HL-60 (cell line): ENCODE measurements around the gene SLC5A5.

Experiments
- DNase-seq, 2 experiments: peaks; one replicate each; pipeline ENCODE4 v3.0.0-alpha.2; 2010 to 2020; ENCODE audit warnings: low read depth in 1 of 2, low spot score in 1 of 2
- H3K27ac ChIP-seq: fragments of 250-450 bp; sonication (Bioruptor Pico); replicated peaks from 2 replicates; pipeline ENCODE4 v1.5.1; 2020; ENCODE audit warnings: mild to moderate bottlenecking, moderate library complexity
- H3K27me3 ChIP-seq: fragments of 250-450 bp; sonication (Bioruptor Pico); 2 replicates; pipeline ENCODE4 v1.5.1; 2021; ENCODE audit warnings: mild to moderate bottlenecking, moderate library complexity; ENCODE audit not compliant: insufficient read depth, poor library complexity, severe bottlenecking
- H3K4me3 ChIP-seq: replicated peaks from 2 replicates; pipeline ENCODE4 v1.5.1; 2011; ENCODE audit warnings: mild to moderate bottlenecking, control low read depth, low read length; ENCODE audit not compliant: insufficient read depth
- GABPA ChIP-seq: IDR thresholded peaks from 2 replicates; pipeline ENCODE4 v1.6.1; 2012; ENCODE audit warnings: low read depth
- POLR2AphosphoS5 ChIP-seq: IDR thresholded peaks from 2 replicates; pipeline ENCODE4 v1.6.1; 2012; ENCODE audit warnings: low read depth
- SPI1 ChIP-seq: IDR thresholded peaks from 2 replicates; pipeline ENCODE4 v1.6.1; 2012; ENCODE audit warnings: low read depth, mild to moderate bottlenecking, borderline replicate concordance
- TF ChIP-seq, protein P1 (sequence below): IDR thresholded peaks from one replicate; pipeline ENCODE4 v1.5.1; 2011; ENCODE audit warnings: low read length, control low read depth, inconsistent platforms; ENCODE audit not compliant: insufficient read depth
- TF ChIP-seq, protein P2 (sequence below): IDR thresholded peaks from 2 replicates; pipeline ENCODE4 v1.6.1; 2012; ENCODE audit warnings: low read depth; ENCODE audit not compliant: insufficient replicate concordance

The SLC5A5 gene

DNA sequence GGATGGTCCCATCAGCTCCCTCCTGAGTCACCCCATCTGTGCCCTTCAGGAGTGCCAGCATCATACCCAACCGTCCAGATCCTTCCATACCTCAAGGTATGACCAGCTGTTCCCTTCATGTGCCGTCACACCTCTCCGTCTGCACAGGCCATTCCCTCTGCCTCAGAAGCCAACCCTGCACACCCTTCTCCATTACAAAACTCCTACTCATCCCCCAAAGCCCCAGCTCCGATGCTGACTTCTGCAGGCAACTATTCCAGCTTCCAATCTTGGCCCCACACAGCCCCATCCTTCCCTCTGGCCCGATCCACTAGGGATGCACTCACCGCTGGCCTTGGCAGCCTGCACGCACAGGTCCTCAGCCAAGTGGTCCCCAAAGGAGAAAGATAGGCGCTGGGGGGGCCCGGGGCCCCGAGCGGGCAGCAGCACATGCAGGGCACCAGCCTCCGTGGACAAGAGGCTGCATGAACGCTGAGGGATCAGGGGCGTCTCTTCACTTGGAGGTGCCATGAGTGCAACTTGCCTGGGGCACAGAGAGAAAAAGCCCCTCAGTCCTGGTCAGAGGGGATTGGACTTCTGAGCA is 27.7 kb upstream of the SLC5A5 start:
- TF ChIP-seq SPI1: no peak
- no peak for TF ChIP-seq GABPA
- TF ChIP-seq, protein P1, sequence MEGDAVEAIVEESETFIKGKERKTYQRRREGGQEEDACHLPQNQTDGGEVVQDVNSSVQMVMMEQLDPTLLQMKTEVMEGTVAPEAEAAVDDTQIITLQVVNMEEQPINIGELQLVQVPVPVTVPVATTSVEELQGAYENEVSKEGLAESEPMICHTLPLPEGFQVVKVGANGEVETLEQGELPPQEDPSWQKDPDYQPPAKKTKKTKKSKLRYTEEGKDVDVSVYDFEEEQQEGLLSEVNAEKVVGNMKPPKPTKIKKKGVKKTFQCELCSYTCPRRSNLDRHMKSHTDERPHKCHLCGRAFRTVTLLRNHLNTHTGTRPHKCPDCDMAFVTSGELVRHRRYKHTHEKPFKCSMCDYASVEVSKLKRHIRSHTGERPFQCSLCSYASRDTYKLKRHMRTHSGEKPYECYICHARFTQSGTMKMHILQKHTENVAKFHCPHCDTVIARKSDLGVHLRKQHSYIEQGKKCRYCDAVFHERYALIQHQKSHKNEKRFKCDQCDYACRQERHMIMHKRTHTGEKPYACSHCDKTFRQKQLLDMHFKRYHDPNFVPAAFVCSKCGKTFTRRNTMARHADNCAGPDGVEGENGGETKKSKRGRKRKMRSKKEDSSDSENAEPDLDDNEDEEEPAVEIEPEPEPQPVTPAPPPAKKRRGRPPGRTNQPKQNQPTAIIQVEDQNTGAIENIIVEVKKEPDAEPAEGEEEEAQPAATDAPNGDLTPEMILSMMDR: no peak
- TF ChIP-seq, protein P2, sequence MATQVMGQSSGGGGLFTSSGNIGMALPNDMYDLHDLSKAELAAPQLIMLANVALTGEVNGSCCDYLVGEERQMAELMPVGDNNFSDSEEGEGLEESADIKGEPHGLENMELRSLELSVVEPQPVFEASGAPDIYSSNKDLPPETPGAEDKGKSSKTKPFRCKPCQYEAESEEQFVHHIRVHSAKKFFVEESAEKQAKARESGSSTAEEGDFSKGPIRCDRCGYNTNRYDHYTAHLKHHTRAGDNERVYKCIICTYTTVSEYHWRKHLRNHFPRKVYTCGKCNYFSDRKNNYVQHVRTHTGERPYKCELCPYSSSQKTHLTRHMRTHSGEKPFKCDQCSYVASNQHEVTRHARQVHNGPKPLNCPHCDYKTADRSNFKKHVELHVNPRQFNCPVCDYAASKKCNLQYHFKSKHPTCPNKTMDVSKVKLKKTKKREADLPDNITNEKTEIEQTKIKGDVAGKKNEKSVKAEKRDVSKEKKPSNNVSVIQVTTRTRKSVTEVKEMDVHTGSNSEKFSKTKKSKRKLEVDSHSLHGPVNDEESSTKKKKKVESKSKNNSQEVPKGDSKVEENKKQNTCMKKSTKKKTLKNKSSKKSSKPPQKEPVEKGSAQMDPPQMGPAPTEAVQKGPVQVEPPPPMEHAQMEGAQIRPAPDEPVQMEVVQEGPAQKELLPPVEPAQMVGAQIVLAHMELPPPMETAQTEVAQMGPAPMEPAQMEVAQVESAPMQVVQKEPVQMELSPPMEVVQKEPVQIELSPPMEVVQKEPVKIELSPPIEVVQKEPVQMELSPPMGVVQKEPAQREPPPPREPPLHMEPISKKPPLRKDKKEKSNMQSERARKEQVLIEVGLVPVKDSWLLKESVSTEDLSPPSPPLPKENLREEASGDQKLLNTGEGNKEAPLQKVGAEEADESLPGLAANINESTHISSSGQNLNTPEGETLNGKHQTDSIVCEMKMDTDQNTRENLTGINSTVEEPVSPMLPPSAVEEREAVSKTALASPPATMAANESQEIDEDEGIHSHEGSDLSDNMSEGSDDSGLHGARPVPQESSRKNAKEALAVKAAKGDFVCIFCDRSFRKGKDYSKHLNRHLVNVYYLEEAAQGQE: no peak
- no peak for TF ChIP-seq POLR2AphosphoS5
- Histone ChIP-seq H3K27ac (no peak overlapping the region), H3K27me3 (no peaks in the 10 kb centered on the region), H3K4me3 (no peak overlapping the region)
- DNase-seq: no peak

DNA sequence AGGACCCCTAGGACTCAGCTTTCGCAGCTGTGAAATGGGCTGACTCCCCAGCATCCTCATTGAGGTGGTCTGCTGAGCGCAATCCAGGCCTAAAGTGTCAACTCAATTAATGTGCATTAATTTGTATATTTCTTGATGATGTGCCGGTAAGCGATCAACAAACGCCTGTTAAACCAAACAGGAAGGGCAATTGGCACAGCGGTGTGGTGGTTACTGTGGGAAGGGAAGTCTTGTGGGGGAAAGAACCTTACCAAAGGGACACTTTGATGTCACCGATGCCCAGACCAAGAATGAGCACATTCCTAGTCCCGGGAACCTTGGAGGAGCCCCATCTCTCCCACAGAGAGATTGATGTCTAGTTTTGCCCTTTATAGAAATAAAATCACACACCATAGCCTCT is 25.6 kb upstream of the SLC5A5 start:
- H3K4me3 ChIP-seq: no peak overlapping the region
- DNase-seq: no peak
- TF ChIP-seq GABPA (no peak), POLR2AphosphoS5 (no peak), SPI1 (no peak)
- TF ChIP-seq, protein P1: no peak
- TF ChIP-seq, protein P2: no peak
- H3K27me3 ChIP-seq: no peaks in the 10 kb centered on the region
- H3K27ac ChIP-seq: no peak overlapping the region

DNA sequence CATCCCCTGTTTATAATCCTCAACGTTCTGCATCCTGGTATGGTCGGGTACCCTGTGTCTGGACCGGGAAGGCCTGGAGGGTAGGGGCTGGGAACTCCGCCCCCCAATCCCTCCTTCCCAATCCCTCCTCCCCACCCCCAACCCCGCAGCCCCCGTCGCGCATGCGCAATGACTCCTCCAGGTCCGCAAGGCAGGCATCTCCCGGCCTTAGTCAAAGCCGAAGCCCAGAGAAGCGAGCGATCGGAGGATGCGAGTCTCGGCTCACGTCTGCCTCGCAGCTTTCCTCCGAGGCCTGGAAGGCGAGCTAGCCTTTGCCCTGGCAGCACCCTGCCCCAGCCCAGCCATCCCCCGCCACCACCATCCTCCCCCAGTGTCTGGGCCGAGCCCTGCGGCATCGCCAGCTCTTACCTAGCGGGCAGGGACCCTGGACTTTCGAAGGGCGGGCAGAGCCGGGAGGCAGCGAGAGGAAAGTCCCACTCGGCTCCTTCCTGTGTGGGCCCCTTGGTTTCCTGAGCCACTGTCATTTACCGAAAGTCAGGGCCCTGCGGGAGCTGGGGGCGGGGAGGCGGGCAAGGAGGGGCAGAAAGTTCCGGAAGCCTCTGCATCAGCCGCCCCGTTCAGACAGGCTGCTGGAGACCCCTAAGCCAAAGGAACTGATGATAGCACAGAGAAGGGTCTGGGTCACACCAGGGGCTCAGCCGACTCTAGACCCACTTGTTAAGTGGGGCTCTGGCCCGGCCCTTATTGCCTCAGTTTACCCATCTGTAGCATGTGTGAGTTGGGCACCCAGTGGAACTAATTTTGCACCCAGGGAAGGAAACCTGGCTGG is 24.0 kb upstream of the SLC5A5 start, which contains the start of gene JAK3:
Gene JAK3 (minus strand): TSS at position 445 of the 829 bp plus-strand sequence. CDS start 3,565 bp downstream, outside the sequence.
- Histone ChIP-seq H3K27ac (no peak within 1 kb of the TSS), H3K27me3 (no peaks in the 10 kb centered on the region), H3K4me3 (no peak within 1 kb of the TSS)
- TF ChIP-seq POLR2AphosphoS5 (no peak), SPI1 (no peak), GABPA (no peak)
- TF ChIP-seq, protein P1: no peak
- TF ChIP-seq, protein P2: no peak
- DNase-seq: no peak
